HCT116 (cell line): ENCODE results near the gene RNF10. TPM values are rescaled to one million over a fixed set of nuclear protein-coding genes. Genes with fewer than 3 reads are reported as not detected.

Experiments
- ATAC-seq: fragments of 200-7000 bp; cut with Tn5 transposase; 2 replicates; pipeline ENCODE4 v1.9.1; 2020; ENCODE audit warnings: mild to moderate bottlenecking, moderate library complexity
- BruUV-seq: library from RNA; stranded (reverse); fragments of 400-500 nt; replicated peaks from 2 replicates; lab custom pipeline; 2021; lab: Mats Ljungman, UMichigan
- CTCF ChIA-PET: fragments of 300-600 bp; sonication (Branson Sonifier 250); formaldehyde crosslinking; loops from one replicate; lab custom pipeline; 2021; ENCODE audit warnings: antibody characterized with exemption; lab: Charles Lee
- POLR2A ChIA-PET: fragments of 300-600, 350-600 bp; sonication (Branson Sonifier 250); formaldehyde crosslinking; loops from one replicate; lab custom pipeline; 2021; ENCODE audit warnings: antibody characterized with exemption; lab: Charles Lee
- RAD21 ChIA-PET, 2 experiments: fragments of 300-600 bp; sonication (Branson Sonifier 250); formaldehyde crosslinking; loops; one replicate each; lab custom pipeline; 2023; ENCODE audit warnings: low total read pairs in 2 of 2; ENCODE audit not compliant: uncharacterized antibody in 2 of 2, unreplicated experiment in 2 of 2, low non-redundant PET in 1 of 2; lab: Charles Lee
- DNase-seq: peaks from one replicate; pipeline ENCODE4 v3.0.0-alpha.2; 2010; ENCODE audit warnings: low read depth, low spot score
- H2AFZ ChIP-seq: fragments of 200-600 bp; shearing (Covaris generic), sonication (generic); 2 replicates; pipeline ENCODE4 v1.6.1; 2017; ENCODE audit warnings: low read depth, mixed run types, mixed read lengths, antibody characterized with exemption, low read length; ENCODE audit not compliant: poor library complexity, severe bottlenecking
- H3K27ac ChIP-seq: 2 replicates; pipeline ENCODE4 v1.5.1; 2012; ENCODE audit warnings: low read depth, low read length
- H3K27me3 ChIP-seq: fragments of 200-600 bp; sonication (generic); 2 replicates; pipeline ENCODE4 v1.6.1; 2016; ENCODE audit warnings: mixed run types, low read length, mixed read lengths; ENCODE audit not compliant: insufficient read depth
- H3K36me3 ChIP-seq, 2 experiments: fragments of 200-500 bp in 1 of 2; fragments of 200-600 bp in 1 of 2; sonication (Bioruptor generic) in 1 of 2; sonication (generic) in 1 of 2; 2 replicates each; pipeline versions ENCODE4 v1.5.1 to v1.6.1; 2014 to 2016; ENCODE audit warnings: low read length in 2 of 2, inconsistent platforms in 1 of 2, mixed read lengths in 1 of 2, mixed run types in 1 of 2; ENCODE audit not compliant: insufficient read depth in 2 of 2, control insufficient read depth in 1 of 2
- H3K4me1 ChIP-seq, 2 experiments: fragments of 200-600 bp in 1 of 2; sonication (generic) in 1 of 2; 2 replicates each; pipeline versions ENCODE4 v1.5.1 to v1.6.1; 2012 to 2017; ENCODE audit warnings: low read length in 2 of 2, inconsistent platforms in 1 of 2, mild to moderate bottlenecking in 1 of 2, mixed read lengths in 1 of 2, mixed run types in 1 of 2, moderate library complexity in 1 of 2; ENCODE audit not compliant: insufficient read depth in 2 of 2, control insufficient read depth in 1 of 2
- H3K4me2 ChIP-seq: fragments of 200-600 bp; sonication (generic); 2 replicates; pipeline ENCODE4 v1.6.1; 2017; ENCODE audit warnings: mixed run types, low read length, mixed read lengths
- H3K4me3 ChIP-seq, 2 experiments: fragments of 200-600 bp in 1 of 2; sonication (generic) in 1 of 2; replicated peaks in 1 of 2; 2 replicates each; pipeline ENCODE4 v1.5.1; 2011 to 2016; ENCODE audit warnings: low read length in 2 of 2, control low read depth in 1 of 2, low read depth in 1 of 2, mild to moderate bottlenecking in 1 of 2, mixed read lengths in 1 of 2, mixed run types in 1 of 2
- H3K79me2 ChIP-seq: fragments of 200-600 bp; sonication (generic); 2 replicates; pipeline ENCODE4 v1.6.1; 2017; ENCODE audit warnings: mild to moderate bottlenecking, mixed run types, low read length, moderate library complexity, mixed read lengths; ENCODE audit not compliant: insufficient read depth
- H3K9ac ChIP-seq: fragments of 200-600 bp; sonication (generic); 2 replicates; pipeline ENCODE4 v1.6.1; 2016; ENCODE audit warnings: low read length, mixed read lengths
- H3K9me2 ChIP-seq: fragments of 200-600 bp; sonication (generic), shearing (Covaris generic); 2 replicates; pipeline ENCODE4 v1.6.1; 2017; ENCODE audit warnings: mixed run types, mild to moderate bottlenecking, moderate library complexity; ENCODE audit not compliant: insufficient read depth
- H3K9me3 ChIP-seq, 2 experiments: fragments of 200-500 bp in 1 of 2; fragments of 200-600 bp in 1 of 2; sonication (Bioruptor generic) in 1 of 2; sonication (generic) in 1 of 2; 2 replicates each; pipeline ENCODE4 v1.6.1; 2014 to 2017; ENCODE audit warnings: low read length in 2 of 2, mixed read lengths in 2 of 2, inconsistent platforms in 1 of 2, low read depth in 1 of 2, mild to moderate bottlenecking in 1 of 2, mixed run types in 1 of 2, moderate library complexity in 1 of 2; ENCODE audit not compliant: control insufficient read depth in 1 of 2, insufficient read depth in 1 of 2
- H4K20me1 ChIP-seq: fragments of 200-600 bp; sonication (generic), shearing (Covaris generic); 2 replicates; pipeline ENCODE4 v1.6.1; 2017; ENCODE audit warnings: mixed run types, mild to moderate bottlenecking, moderate library complexity; ENCODE audit not compliant: insufficient read depth
- CEBPB ChIP-seq: IDR thresholded peaks from 2 replicates; pipeline ENCODE4 v1.6.1; 2012; ENCODE audit warnings: low read depth
- CTCF ChIP-seq, 3 experiments: fragments of 200-600 bp in 1 of 3; sonication (generic) in 1 of 3; IDR thresholded peaks in 2 of 3; conservative IDR thresholded peaks in 1 of 3; 2 replicates each; pipeline ENCODE4 v1.5.1; 2012 to 2017; ENCODE audit warnings: low read depth in 2 of 3, low read length in 2 of 3, antibody characterized with exemption in 1 of 3, borderline replicate concordance in 1 of 3, control low read depth in 1 of 3, mild to moderate bottlenecking in 1 of 3, mixed read lengths in 1 of 3, mixed run types in 1 of 3, moderate library complexity in 1 of 3; ENCODE audit not compliant: insufficient read depth in 1 of 3
- EGR1 ChIP-seq: IDR thresholded peaks from 2 replicates; pipeline ENCODE4 v1.6.1; 2012; ENCODE audit warnings: low read depth
- POLR2A ChIP-seq: IDR thresholded peaks from 2 replicates; pipeline ENCODE4 v1.7.0; 2011; ENCODE audit warnings: borderline replicate concordance; ENCODE audit not compliant: insufficient read depth, insufficient read length; ENCODE audit errors: extremely low read depth
- POLR2AphosphoS5 ChIP-seq: IDR thresholded peaks from 2 replicates; pipeline ENCODE4 v1.6.1; 2011; ENCODE audit warnings: mild to moderate bottlenecking, low read depth, low read length, moderate library complexity
- YY1 ChIP-seq: IDR thresholded peaks from 2 replicates; pipeline ENCODE4 v1.6.1; 2011; ENCODE audit warnings: low read length, low read depth, moderate library complexity, mild to moderate bottlenecking; ENCODE audit not compliant: insufficient replicate concordance; ENCODE audit errors: extremely low read depth
- ZNF274 ChIP-seq: fragments of 200-500 bp; sonication (Bioruptor generic); IDR thresholded peaks from 2 replicates; pipeline ENCODE4 v1.6.1; 2014; ENCODE audit warnings: mild to moderate bottlenecking, low read depth, low read length, inconsistent platforms
- intact Hi-C: fragments of 100-400 bp; cut with micrococcal nuclease; formaldehyde crosslinking; loops from 2 replicates; pipeline ENCODE4 v1.10.0; 2022
- total RNA-seq: library from RNA; stranded (reverse); gene quantifications from one replicate; pipeline ENCODE4 v1.2.1, GENCODE V29; 2021; ENCODE audit not compliant: unreplicated experiment
- TF ChIP-seq, protein P1 (sequence below): IDR thresholded peaks from 2 replicates; pipeline ENCODE4 v1.6.1; 2012
- TF ChIP-seq, protein P2 (sequence below): IDR thresholded peaks from 2 replicates; pipeline ENCODE4 v1.6.1; 2012; ENCODE audit warnings: low read depth

RNF10 gene
- total RNA-seq, 1 experiment from 2014 or later = 141 TPM

- peak; percentile 77 for ATAC-seq
These were observed 86.5 kb downstream of the RNF10 start for GRCh38 chr12:120620624-120621023.

GRCh38 chr12:120625557-120626419 lies 91.6 kb downstream of the RNF10 start:
- TF ChIP-seq, protein P1, sequence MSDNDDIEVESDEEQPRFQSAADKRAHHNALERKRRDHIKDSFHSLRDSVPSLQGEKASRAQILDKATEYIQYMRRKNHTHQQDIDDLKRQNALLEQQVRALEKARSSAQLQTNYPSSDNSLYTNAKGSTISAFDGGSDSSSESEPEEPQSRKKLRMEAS = peak; percentile 81
- TF ChIP-seq, protein P2, sequence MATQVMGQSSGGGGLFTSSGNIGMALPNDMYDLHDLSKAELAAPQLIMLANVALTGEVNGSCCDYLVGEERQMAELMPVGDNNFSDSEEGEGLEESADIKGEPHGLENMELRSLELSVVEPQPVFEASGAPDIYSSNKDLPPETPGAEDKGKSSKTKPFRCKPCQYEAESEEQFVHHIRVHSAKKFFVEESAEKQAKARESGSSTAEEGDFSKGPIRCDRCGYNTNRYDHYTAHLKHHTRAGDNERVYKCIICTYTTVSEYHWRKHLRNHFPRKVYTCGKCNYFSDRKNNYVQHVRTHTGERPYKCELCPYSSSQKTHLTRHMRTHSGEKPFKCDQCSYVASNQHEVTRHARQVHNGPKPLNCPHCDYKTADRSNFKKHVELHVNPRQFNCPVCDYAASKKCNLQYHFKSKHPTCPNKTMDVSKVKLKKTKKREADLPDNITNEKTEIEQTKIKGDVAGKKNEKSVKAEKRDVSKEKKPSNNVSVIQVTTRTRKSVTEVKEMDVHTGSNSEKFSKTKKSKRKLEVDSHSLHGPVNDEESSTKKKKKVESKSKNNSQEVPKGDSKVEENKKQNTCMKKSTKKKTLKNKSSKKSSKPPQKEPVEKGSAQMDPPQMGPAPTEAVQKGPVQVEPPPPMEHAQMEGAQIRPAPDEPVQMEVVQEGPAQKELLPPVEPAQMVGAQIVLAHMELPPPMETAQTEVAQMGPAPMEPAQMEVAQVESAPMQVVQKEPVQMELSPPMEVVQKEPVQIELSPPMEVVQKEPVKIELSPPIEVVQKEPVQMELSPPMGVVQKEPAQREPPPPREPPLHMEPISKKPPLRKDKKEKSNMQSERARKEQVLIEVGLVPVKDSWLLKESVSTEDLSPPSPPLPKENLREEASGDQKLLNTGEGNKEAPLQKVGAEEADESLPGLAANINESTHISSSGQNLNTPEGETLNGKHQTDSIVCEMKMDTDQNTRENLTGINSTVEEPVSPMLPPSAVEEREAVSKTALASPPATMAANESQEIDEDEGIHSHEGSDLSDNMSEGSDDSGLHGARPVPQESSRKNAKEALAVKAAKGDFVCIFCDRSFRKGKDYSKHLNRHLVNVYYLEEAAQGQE = no peak
- no peak for TF ChIP-seq EGR1
- TF ChIP-seq POLR2AphosphoS5 = 0 out of 2 replicates have a peak, but pooled peaks have one; percentile 49
- peak; percentile 30 for TF ChIP-seq POLR2A
- no peak for TF ChIP-seq ZNF274
- TF ChIP-seq YY1 = peak; percentile 40
- peak in 2 of 3 experiments; percentile 9 to 27; a peak in 2 of 6 replicates for TF ChIP-seq CTCF (IDR thresholded peaks at IDR 0.05 in 2 of 3, conservative IDR thresholded peaks at IDR 0.05 in 1 of 3; ENCODE audit: borderline replicate concordance in 1 of 3, insufficient read depth in 1 of 3, low read depth in 2 of 3, low read length in 2 of 3)
- POLR2A ChIA-PET = no interaction called here
- no peak overlapping the region for H3K9ac ChIP-seq
- no peaks in the 10 kb centered on the region for H4K20me1 ChIP-seq
- H3K27ac ChIP-seq = no peak overlapping the region
- H3K27me3 ChIP-seq = no peaks in the 10 kb centered on the region
- peak; percentile 54 for DNase-seq
- peaks cover 3 to 15% of the 10 kb centered on the region in 2 experiments; a peak in 2 of 4 replicates for H3K4me1 ChIP-seq
- intact Hi-C loops = no loop called here
- H2AFZ ChIP-seq = peak overlapping the region; percentile 79
- RAD21 ChIA-PET = no interaction called here
- H3K4me3 ChIP-seq = no peak overlapping the region
- no peaks in the 10 kb centered on the region for H3K9me2 ChIP-seq
- H3K9me3 ChIP-seq = no peaks in the 10 kb centered on the region
- peak; percentile 90 for ATAC-seq
- H3K36me3 ChIP-seq = no peaks in the 10 kb centered on the region
- peak overlapping the region; percentile 36 for H3K4me2 ChIP-seq
- no peaks in the 10 kb centered on the region for H3K79me2 ChIP-seq
- TSS peak; percentile 86 for BruUV-seq
- CTCF ChIA-PET = no interaction called here

More at GRCh38 chr12:120620624-120621023, 86.5 kb downstream of the RNF10 start:
- no peak overlapping the region for H2AFZ ChIP-seq
- peaks cover 2 to 21% of the 10 kb centered on the region in 2 experiments; a peak in 2 of 4 replicates for H3K4me1 ChIP-seq
- peak overlapping the region in 1 of 2 experiments; percentile 5; a peak in 1 of 4 replicates for H3K4me3 ChIP-seq
- CTCF ChIA-PET = no interaction called here
- H3K9ac ChIP-seq = peak overlapping the region; percentile 6; the same call in 1 of the 2 replicates
- no peaks in the 10 kb centered on the region for H3K9me2 ChIP-seq
- no peak overlapping the region for H3K27ac ChIP-seq
- POLR2A ChIA-PET = no interaction called here
- peak overlapping the region; percentile 54 for H3K4me2 ChIP-seq
- no peaks in the 10 kb centered on the region for H4K20me1 ChIP-seq
- H3K36me3 ChIP-seq = no peaks in the 10 kb centered on the region
- RAD21 ChIA-PET = no interaction called here
- no peaks in the 10 kb centered on the region for H3K79me2 ChIP-seq
- H3K9me3 ChIP-seq = no peaks in the 10 kb centered on the region
- DNase-seq = no peak
- TF ChIP-seq CEBPB = no peak
- TF ChIP-seq, protein P1 = peak; percentile 19; the same call in 1 of the 2 replicates
- intact Hi-C loops = no loop called here
- no TSS peak for BruUV-seq
- H3K27me3 ChIP-seq = no peaks in the 10 kb centered on the region
